SK-N-SH treated with all-trans-retinoic acid at 6 μM for 48 hours (cell line): ENCODE data around the gene ATP7B.

Experiments
- ATAC-seq: fragments of 200-7000 bp; cut with Tn5 transposase; 3 replicates; pipeline ENCODE4 v1.9.1; 2020; ENCODE audit warnings: mild to moderate bottlenecking, moderate library complexity
- BACH2 ChIP-seq: fragments of 250-450 bp; sonication (Bioruptor Pico); IDR thresholded peaks from 2 replicates; pipeline ENCODE4 v1.9.0; 2021; ENCODE audit warnings: mild to moderate bottlenecking, borderline replicate concordance
- CSDC2 ChIP-seq: fragments of 250-450 bp; sonication (Bioruptor Pico); IDR thresholded peaks from 2 replicates; pipeline ENCODE4 v1.5.0; 2020; ENCODE audit warnings: mild to moderate bottlenecking, moderate library complexity
- ESRRG ChIP-seq: fragments of 250-450 bp; sonication (Bioruptor Pico); IDR thresholded peaks from 2 replicates; pipeline ENCODE4 v1.6.1; 2021; ENCODE audit warnings: mild to moderate bottlenecking
- ISL1 ChIP-seq: fragments of 250-450 bp; sonication (Bioruptor Pico); IDR thresholded peaks from 2 replicates; pipeline ENCODE4 v2.1.2; 2022; ENCODE audit warnings: mild to moderate bottlenecking, moderate library complexity
- OSR1 ChIP-seq: fragments of 250-450 bp; sonication (Bioruptor Pico); IDR thresholded peaks from 2 replicates; pipeline ENCODE4 v1.8.0; 2022; ENCODE audit warnings: moderate library complexity, mild to moderate bottlenecking, inconsistent platforms
- PPARA ChIP-seq: fragments of 250-450 bp; sonication (Bioruptor Pico); IDR thresholded peaks from 2 replicates; pipeline ENCODE4 v1.5.0; 2020; ENCODE audit warnings: mild to moderate bottlenecking, borderline replicate concordance
- RARB ChIP-seq: fragments of 250-450 bp; sonication (Bioruptor Pico); IDR thresholded peaks from 2 replicates; pipeline ENCODE4 v1.8.0; 2021; ENCODE audit warnings: mild to moderate bottlenecking, moderate library complexity
- SNAI2 ChIP-seq: fragments of 250-450 bp; sonication (Bioruptor Pico); IDR thresholded peaks from 2 replicates; pipeline ENCODE4 v1.5.0; 2020; ENCODE audit warnings: mild to moderate bottlenecking, moderate library complexity
- TCF4 ChIP-seq: fragments of 250-450 bp; sonication (Bioruptor Pico); IDR thresholded peaks from 2 replicates; pipeline ENCODE4 v1.8.0; 2021; ENCODE audit warnings: mild to moderate bottlenecking, moderate library complexity, borderline replicate concordance
- TOX ChIP-seq: fragments of 250-450 bp; sonication (Bioruptor Pico); IDR thresholded peaks from 2 replicates; pipeline ENCODE4 v1.8.0; 2021; ENCODE audit warnings: mild to moderate bottlenecking, moderate library complexity, borderline replicate concordance
- ZC3H10 ChIP-seq: fragments of 250-450 bp; sonication (Bioruptor Pico); IDR thresholded peaks from 2 replicates; pipeline ENCODE4 v1.5.1; 2021; ENCODE audit warnings: mild to moderate bottlenecking, moderate library complexity
- ZFP3 ChIP-seq: fragments of 250-450 bp; sonication (Bioruptor Pico); IDR thresholded peaks from 2 replicates; pipeline ENCODE4 v1.5.0; 2020; ENCODE audit warnings: mild to moderate bottlenecking, moderate library complexity
- ZFP30 ChIP-seq: fragments of 450-650 bp; formaldehyde crosslinking; IDR thresholded peaks from 2 replicates; pipeline ENCODE4 v1.5.0; 2022; ENCODE audit warnings: mild to moderate bottlenecking, moderate library complexity
- ZNF8 ChIP-seq: fragments of 450-650 bp; formaldehyde crosslinking; IDR thresholded peaks from 2 replicates; pipeline ENCODE4 v1.5.0; 2020; ENCODE audit warnings: mild to moderate bottlenecking, moderate library complexity
- TF ChIP-seq, protein P1 (sequence below): fragments of 250-450 bp; sonication (Bioruptor Pico); IDR thresholded peaks from 2 replicates; pipeline ENCODE4 v1.8.0; 2021; ENCODE audit warnings: low read depth, mild to moderate bottlenecking, moderate library complexity, borderline replicate concordance
- TF ChIP-seq, protein P2 (sequence below): fragments of 250-450 bp; sonication (Bioruptor Pico); IDR thresholded peaks from 2 replicates; pipeline ENCODE4 v1.5.1; 2021; ENCODE audit warnings: mild to moderate bottlenecking, moderate library complexity
- TF ChIP-seq, protein P3 (sequence below): fragments of 250-450 bp; sonication (Bioruptor Pico); IDR thresholded peaks from 2 replicates; pipeline ENCODE4 v1.5.0; 2020; ENCODE audit warnings: mild to moderate bottlenecking, moderate library complexity
- TF ChIP-seq, protein P4 (sequence below): fragments of 250-450 bp; sonication (Bioruptor Pico); IDR thresholded peaks from 2 replicates; pipeline ENCODE4 v1.8.0; 2020; ENCODE audit warnings: mild to moderate bottlenecking, moderate library complexity, borderline replicate concordance
- TF ChIP-seq, protein P5 (sequence below): fragments of 250-450 bp; sonication (Bioruptor Pico); IDR thresholded peaks from 2 replicates; pipeline ENCODE4 v1.5.1; 2020; ENCODE audit warnings: low read depth, mild to moderate bottlenecking, moderate library complexity

Gene ATP7B

DNA sequence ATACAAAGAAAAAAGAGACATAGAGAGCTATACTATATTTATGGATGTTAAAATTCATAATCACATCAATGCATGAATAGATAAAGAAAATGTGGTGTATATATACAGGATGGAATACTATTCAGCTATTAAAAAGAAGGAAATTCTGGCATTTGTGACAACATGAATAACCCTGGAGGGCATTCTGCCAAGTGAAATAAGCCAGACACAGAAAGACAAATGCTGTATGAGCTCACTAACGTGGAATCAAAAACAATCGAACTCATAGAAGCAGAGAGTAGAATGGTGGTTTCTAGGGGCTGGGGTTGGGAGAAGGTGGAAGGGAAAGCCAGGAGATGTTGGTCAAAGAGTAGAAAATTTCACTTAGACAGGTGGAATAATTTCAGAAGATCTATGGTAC lies 37.3 kb upstream of the ATP7B start:
- TF ChIP-seq ESRRG (CRISPR knock-in tag) (no peak), PPARA (no peak), TCF4 (CRISPR knock-in tag) (no peak), ZFP30 (CRISPR knock-in tag) (no peak), ZNF8 (CRISPR knock-in tag) (no peak), SNAI2 (CRISPR knock-in tag) (no peak), TOX (no peak), ZFP3 (no peak), ZC3H10 (CRISPR knock-in tag) (no peak), BACH2 (CRISPR knock-in tag) (no peak), ISL1 (no peak)
- TF ChIP-seq, protein P1, sequence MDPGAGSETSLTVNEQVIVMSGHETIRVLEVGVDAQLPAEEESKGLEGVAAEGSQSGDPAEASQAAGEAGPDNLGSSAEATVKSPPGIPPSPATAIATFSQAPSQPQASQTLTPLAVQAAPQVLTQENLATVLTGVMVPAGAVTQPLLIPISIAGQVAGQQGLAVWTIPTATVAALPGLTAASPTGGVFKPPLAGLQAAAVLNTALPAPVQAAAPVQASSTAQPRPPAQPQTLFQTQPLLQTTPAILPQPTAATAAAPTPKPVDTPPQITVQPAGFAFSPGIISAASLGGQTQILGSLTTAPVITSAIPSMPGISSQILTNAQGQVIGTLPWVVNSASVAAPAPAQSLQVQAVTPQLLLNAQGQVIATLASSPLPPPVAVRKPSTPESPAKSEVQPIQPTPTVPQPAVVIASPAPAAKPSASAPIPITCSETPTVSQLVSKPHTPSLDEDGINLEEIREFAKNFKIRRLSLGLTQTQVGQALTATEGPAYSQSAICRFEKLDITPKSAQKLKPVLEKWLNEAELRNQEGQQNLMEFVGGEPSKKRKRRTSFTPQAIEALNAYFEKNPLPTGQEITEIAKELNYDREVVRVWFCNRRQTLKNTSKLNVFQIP (CRISPR knock-in tag), result no peak
- TF ChIP-seq, protein P2, sequence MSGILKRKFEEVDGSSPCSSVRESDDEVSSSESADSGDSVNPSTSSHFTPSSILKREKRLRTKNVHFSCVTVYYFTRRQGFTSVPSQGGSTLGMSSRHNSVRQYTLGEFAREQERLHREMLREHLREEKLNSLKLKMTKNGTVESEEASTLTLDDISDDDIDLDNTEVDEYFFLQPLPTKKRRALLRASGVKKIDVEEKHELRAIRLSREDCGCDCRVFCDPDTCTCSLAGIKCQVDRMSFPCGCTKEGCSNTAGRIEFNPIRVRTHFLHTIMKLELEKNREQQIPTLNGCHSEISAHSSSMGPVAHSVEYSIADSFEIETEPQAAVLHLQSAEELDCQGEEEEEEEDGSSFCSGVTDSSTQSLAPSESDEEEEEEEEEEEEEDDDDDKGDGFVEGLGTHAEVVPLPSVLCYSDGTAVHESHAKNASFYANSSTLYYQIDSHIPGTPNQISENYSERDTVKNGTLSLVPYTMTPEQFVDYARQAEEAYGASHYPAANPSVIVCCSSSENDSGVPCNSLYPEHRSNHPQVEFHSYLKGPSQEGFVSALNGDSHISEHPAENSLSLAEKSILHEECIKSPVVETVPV (CRISPR knock-in tag), result no peak
- TF ChIP-seq, protein P3, sequence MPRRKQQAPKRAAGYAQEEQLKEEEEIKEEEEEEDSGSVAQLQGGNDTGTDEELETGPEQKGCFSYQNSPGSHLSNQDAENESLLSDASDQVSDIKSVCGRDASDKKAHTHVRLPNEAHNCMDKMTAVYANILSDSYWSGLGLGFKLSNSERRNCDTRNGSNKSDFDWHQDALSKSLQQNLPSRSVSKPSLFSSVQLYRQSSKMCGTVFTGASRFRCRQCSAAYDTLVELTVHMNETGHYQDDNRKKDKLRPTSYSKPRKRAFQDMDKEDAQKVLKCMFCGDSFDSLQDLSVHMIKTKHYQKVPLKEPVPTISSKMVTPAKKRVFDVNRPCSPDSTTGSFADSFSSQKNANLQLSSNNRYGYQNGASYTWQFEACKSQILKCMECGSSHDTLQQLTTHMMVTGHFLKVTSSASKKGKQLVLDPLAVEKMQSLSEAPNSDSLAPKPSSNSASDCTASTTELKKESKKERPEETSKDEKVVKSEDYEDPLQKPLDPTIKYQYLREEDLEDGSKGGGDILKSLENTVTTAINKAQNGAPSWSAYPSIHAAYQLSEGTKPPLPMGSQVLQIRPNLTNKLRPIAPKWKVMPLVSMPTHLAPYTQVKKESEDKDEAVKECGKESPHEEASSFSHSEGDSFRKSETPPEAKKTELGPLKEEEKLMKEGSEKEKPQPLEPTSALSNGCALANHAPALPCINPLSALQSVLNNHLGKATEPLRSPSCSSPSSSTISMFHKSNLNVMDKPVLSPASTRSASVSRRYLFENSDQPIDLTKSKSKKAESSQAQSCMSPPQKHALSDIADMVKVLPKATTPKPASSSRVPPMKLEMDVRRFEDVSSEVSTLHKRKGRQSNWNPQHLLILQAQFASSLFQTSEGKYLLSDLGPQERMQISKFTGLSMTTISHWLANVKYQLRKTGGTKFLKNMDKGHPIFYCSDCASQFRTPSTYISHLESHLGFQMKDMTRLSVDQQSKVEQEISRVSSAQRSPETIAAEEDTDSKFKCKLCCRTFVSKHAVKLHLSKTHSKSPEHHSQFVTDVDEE (CRISPR knock-in tag), result no peak
- TF ChIP-seq, protein P4, sequence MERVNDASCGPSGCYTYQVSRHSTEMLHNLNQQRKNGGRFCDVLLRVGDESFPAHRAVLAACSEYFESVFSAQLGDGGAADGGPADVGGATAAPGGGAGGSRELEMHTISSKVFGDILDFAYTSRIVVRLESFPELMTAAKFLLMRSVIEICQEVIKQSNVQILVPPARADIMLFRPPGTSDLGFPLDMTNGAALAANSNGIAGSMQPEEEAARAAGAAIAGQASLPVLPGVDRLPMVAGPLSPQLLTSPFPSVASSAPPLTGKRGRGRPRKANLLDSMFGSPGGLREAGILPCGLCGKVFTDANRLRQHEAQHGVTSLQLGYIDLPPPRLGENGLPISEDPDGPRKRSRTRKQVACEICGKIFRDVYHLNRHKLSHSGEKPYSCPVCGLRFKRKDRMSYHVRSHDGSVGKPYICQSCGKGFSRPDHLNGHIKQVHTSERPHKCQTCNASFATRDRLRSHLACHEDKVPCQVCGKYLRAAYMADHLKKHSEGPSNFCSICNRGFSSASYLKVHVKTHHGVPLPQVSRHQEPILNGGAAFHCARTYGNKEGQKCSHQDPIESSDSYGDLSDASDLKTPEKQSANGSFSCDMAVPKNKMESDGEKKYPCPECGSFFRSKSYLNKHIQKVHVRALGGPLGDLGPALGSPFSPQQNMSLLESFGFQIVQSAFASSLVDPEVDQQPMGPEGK (CRISPR knock-in tag), result no peak
- ATAC-seq, result no peak

DNA sequence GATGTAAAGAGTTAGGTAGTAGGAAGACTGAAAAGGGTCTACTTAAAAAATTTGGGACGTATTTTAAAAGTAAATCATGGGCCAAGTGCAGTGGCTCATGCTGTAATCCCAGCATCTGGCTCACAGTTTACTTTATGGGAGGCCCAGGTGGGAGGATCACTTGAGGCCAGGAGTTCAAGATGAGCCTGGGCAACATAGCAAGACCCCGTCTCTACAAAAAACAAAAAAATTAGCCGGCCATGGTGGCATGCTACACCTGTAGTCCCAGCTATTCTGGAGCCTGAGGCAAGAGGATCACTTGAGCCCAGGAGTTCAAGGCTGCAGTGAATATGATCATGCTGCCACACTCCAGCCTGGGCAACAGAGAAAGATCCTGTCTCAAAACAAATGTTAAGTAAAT lies 36.2 kb upstream of the ATP7B start:
- no peak for ATAC-seq
- no peak for TF ChIP-seq BACH2 (CRISPR knock-in tag)
- no peak for TF ChIP-seq CSDC2 (CRISPR knock-in tag)
- TF ChIP-seq PPARA, result no peak
- TF ChIP-seq, protein P4 (CRISPR knock-in tag), result no peak
- TF ChIP-seq, protein P5, sequence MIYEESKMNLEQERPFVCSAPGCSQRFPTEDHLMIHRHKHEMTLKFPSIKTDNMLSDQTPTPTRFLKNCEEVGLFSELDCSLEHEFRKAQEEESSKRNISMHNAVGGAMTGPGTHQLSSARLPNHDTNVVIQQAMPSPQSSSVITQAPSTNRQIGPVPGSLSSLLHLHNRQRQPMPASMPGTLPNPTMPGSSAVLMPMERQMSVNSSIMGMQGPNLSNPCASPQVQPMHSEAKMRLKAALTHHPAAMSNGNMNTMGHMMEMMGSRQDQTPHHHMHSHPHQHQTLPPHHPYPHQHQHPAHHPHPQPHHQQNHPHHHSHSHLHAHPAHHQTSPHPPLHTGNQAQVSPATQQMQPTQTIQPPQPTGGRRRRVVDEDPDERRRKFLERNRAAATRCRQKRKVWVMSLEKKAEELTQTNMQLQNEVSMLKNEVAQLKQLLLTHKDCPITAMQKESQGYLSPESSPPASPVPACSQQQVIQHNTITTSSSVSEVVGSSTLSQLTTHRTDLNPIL (CRISPR knock-in tag), result no peak
- no peak for TF ChIP-seq TCF4 (CRISPR knock-in tag)
- no peak for TF ChIP-seq ZC3H10 (CRISPR knock-in tag)
- TF ChIP-seq SNAI2 (CRISPR knock-in tag), result no peak
- TF ChIP-seq, protein P1 (CRISPR knock-in tag), result no peak
- TF ChIP-seq, protein P3 (CRISPR knock-in tag), result no peak
- TF ChIP-seq RARB (CRISPR knock-in tag), result no peak
- TF ChIP-seq OSR1 (CRISPR knock-in tag), result no peak
- no peak for TF ChIP-seq TOX
- TF ChIP-seq ZFP30 (CRISPR knock-in tag), result no peak
- no peak for TF ChIP-seq ESRRG (CRISPR knock-in tag)
- TF ChIP-seq, all 23 proteins: peak for 0
